ENCODE results near the gene IL10RB.
"Not testable (repeated sequence)": the region's sequence is repeated elsewhere in the genome, so short reads cannot be mapped to it uniquely, and the experiment has no call there.

Gene IL10RB

DNA sequence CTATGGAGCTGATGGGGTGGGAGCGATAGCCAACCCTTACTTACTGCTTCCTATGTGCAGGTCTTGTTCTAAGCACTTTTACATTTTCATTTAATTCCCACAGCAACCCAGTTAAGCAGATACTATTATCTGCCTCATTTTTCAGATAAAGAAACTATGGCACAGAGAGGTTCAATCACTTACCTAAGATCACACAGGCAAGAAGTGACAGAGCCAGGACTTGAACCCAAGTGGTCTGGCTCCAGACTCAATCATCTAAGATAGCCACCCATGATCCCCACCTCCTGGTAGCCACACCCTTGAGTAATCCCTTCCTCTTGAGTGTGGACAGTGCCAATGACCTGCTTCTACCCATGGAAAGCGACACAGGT is 35.5 kb downstream of the IL10RB start:
- no peak for DNase-seq (ENCODE audit: low read depth, low spot score)

DNA sequence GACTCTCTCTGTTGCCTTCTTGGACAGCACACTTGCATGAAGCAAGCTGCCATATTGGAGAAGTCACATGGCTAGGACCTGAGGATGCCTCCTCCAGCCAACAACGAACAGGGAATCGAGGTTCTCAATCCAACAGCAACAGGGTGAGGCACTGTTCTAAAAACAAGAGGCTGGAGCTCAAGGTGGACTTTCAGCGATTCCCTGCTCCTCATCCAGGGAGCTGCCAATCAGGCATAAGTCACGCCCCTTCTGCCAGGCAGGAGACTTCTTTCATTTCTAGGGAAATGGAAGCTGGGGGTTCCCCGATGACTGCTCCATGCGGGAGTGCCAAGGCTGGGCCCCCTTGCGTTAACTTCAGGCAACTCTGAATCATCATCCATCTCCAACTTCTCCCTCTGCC is 35.9 kb downstream of the IL10RB start:
- no peak for DNase-seq (ENCODE audit: low read depth, low spot score)

DNA sequence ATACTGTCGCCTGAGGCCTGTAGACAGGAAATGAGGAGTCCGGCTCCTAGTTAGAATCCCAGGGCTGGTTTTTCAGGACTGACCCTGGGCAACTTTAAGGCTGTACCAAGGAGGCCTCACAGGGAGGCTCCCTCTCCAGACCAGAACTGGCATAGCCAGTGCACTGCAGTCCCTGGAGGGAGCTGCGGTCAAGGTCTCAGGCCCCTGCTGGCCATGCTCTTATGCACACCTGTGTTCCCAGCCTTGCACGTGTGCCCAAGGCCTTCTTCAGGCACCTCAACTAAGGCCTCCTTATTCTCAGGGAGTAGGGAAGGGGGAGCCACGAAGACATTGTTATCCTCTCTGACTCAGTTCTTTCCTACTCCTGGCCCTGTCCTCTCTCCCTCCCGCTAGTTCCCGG is 36.6 kb downstream of the IL10RB start:
- DNase-seq (ENCODE audit: low read depth, low spot score) = no peak

DNA sequence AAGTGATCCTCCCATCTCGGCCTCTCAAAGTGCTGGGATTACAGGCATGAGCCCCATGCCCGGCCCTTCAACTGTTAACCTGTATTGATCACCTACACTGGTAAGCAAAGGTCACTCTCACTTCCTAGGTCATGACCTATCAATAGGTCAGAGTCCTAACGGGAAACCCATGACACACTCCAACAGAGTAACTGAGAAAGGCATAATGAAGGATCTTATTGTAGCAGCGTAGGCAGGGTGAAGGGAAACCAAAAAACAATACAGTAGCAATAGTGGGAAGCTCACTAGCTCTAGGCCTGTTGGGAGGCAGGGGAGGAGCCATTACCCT is 39.1 kb downstream of the IL10RB start:
- DNase-seq (ENCODE audit: low read depth, low spot score) = no peak

DNA sequence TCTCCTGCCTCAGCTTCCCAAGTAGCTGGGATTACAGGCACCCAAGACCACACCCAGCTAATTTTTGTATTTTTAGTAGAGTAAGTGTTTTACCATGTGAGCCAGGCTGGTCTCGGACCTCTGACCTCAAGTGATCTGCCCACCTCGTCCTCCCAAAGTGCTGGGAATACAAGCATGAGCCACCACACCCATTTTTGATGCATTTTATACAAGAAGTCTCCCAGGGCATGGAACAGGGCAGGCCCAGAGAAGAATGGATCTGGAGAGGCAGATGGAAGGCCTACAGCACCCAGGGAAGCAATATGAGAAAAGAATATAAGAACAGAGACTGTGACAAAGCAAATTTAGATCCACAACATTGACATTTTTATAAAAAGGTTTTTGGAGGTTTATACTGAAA is 39.8 kb downstream of the IL10RB start:
- no peak for DNase-seq (ENCODE audit: low read depth, low spot score)

DNA sequence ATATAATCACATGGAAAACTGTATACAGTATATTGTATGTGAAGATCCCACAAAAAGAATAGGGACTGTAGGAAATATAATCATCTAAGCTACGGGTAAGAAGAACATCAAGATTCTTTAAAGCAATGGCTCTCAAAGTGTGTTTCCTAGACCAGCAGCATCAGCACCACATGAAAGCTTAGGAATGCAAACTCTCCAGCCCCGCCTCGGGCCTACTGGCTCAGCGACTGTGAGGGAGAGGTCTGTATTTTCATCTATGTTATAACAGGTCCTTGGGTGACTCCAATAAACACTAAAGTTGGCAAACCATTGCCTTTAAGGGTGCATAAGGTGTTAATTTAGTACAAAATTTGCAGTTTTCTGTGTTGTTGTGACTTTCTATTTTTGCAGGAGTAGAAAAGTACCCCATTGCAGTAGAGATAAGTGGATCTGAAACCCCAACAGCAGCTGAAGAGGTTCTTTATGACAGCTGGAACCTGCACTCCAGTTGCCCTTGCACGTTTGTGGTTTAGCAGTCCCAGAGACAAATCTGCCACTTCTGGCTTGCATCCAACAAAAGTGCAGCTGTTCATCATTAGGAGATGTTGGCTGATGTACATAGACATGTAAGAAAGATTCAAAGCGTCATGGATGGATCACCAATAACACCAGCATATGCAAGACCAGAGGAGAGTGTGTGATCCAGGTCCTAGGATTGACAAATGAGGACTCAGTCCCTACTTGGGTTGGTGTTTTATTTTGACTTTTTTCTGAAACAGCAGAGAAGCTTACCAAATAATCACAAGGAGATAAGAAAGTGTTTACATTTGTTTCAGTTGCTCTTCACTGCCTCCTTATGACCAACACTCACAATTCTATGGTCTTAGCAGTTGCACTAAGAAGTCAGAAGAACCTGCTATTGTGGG is 42.7 kb downstream of the IL10RB start:
- no peak for DNase-seq (ENCODE audit: low read depth, low spot score)

DNA sequence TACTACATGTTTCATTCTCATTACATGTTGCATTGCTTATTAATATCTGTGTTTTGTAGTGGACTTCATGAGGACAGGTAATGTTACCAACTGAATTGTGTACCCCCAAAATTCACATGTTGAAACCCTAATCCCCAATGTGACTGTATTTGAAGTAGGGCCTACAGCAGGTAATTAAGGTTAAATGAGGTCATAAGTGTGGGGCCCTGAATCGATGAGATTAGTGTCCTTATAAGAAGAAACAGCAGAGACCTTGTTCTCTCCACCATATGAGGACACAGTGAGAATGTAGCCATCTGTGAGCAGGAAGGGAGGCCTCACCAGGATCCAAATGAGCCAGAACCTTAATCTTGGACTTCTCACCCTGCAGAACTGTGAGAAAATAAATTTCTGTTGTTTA is 43.6 kb downstream of the IL10RB start:
- no peak for DNase-seq (ENCODE audit: low read depth, low spot score)

DNA sequence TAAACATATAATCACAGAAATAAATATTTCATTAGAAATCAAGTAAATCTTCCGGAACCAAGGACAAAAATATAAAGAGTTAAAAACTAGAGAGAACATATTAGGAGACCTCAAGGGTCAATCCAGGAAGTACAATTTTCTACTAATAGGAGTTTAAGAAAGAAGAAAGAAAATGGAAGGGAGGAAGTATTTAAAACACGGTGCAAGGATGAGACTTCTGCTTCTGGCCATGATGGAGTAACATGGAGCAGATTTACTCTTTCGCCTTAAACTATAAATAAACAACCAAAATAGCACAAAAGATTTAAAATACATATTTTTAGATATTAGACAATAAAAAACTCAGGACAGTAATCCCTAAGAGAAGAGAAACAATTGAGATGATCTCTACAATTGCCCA is 46.0 kb downstream of the IL10RB start:
- no peak for DNase-seq (ENCODE audit: low read depth, low spot score)

DNA sequence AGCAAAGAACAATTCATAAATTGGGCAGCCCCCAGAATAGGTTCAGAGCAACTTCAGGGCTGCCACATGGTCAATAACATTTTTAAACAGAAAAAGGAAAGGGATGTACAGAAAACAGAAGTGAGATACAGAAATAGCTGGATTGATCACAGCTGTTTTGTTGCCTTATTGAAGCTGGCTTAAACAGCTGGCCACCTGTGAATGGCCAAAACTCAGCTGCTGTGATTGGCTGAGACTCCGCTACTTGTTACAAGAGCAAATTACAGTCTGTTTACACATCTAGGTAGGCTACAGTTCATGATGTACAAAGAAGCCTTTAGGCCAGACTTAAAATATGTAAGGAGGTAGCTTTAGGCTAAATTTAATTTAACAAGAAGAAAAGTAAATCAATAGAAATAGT is 47.0 kb downstream of the IL10RB start:
- no peak for DNase-seq (ENCODE audit: low read depth, low spot score)

DNA sequence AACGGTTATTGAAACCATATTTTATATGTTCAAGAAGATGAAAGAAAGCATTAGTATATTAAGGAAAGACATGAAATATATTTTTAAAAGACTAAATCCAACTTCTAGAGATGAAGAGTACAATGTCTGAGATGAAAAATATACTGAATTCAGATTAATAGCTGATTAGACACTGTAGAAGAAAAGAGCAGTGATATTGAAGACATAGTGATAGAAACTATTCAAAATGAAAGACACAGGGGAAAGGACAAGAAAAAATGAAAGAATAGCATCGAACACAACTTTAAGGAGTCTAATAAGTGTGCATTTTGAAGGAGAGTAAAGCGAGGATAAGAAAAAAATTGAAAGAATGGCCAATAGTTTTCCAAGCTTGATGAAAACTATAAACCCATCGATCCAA is 47.4 kb downstream of the IL10RB start:
- DNase-seq (ENCODE audit: low read depth, low spot score) = no peak

DNA sequence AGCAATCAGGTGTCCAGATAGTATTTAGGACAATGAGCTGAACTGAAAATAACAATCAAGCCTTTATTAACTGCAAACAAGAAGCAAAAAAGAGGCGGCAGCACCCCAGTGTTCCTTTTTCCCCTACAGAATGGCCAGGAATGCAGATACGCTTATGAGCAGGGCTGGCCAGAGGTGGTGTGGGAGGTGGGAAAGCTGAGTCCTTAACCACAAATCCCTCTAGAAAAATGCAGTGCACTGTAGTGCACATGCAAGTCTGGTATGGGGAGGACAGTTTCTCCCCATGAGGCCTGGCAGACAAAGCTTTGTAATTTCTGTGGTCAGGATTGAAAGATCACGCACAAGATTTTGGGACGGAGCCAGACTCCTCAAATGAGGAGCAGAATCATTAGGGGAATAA is 47.9 kb downstream of the IL10RB start:
- DNase-seq (ENCODE audit: low read depth, low spot score) = no peak

DNA sequence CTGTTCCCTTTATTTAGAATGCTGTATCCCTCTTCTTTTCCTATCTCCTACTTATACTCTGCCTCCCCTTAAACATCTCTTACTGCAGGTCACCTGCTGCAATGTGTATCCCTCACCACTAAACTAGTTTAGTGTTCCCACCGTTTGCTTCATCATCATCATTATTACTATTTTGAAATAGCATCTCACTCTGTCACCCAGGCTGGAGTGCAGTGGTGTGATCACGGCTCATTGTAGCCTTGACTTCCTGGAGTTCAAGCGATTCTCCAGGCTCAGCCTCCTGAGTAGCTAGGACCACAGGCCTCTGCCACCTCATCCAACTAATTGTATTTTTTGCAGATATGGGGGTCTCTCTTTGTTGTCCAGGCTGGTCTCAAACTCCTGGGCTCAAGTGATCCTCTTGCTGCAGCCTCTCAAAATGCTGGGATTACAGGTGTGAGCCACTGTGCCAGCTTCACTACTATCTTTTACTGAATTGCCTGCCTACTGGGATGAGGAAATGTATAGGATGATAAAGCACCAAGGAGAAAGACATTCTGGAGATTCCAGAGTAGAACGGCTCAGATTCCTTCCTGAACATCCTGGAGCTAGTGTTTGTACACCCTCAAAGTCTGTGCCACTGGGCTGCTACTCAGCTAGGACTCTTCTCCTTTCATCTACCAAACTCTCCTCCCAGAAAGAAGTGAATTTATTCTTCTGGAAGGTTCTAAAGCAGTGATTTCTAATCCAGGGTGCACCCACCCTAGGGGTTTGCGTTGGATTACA is 50.0 kb downstream of the IL10RB start:
- DNase-seq (ENCODE audit: low read depth, low spot score) = no peak

DNA sequence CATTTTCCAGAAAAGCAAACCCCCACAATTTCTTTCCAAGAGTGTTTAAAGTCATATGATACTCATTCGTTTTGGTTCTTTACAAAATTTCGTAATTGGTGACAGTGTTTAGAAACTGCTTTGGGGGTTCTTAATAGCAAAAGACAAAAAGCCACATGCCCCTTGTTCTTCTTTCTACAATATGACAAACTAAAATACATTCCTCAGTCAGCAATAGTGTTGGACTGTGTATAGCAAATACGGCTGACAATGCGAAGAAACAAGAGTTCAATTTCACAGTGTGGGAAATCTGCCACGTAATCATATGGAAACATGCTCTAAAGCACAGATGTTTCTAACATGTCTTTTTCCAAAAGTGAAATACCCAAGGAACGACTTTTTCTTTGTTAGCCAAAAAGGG is 51.0 kb downstream of the IL10RB start:
- DNase-seq (ENCODE audit: low read depth, low spot score) = no peak

DNA sequence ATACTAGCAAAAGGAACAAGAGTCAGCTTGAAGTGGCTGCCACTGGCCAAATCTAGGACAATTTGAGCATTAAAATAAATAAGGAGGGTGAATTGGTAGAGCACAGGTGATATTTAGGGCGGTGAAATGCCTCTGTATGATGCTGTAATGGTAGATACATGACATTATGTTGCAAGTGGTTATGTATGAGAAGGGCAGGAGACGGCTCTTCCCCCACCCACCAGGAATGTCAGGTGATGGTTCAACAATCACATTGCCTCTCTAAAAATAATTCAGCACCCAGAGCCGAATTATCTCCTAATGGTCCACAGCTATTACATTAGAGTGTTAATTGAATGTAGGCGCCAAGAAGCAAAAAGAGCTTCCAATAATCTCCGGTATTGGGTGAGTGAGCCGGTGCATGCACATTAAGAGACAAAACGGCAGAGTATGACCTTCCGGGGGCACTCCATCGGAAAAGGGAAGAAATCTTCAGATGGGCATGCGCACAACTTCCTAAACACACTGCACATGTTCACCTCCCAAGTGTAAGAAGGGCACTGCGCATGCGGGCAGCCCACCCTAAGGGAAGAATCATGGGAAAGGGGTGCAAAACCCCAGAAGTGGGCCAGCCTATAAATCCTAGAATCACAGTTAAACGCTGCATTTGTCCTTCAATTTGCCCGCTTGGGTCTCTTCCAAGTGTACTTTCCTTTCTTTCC is 51.8 kb downstream of the IL10RB start:
- DNase-seq (ENCODE audit: low read depth, low spot score) = no peak

DNA sequence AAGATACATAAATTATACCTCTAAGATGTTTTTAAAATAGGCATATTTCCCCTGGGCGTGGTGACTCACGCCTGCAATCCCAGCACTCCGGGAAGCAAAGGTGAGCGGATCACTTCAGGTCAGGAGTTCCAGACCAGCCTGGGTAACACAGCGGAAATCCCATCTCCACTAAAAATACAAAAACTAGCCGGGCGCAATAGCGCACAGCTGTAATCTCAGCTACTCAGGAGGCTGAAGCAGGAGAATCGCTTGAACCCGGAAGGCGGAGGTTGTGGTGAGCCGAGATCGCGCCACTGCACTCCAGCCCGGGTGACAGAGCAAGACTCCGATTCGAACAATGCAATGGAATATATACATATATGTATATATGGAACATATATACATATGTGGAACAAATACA is 54.8 kb downstream of the IL10RB start:
- DNase-seq (ENCODE audit: low read depth, low spot score) = not testable (repeated sequence)

DNA sequence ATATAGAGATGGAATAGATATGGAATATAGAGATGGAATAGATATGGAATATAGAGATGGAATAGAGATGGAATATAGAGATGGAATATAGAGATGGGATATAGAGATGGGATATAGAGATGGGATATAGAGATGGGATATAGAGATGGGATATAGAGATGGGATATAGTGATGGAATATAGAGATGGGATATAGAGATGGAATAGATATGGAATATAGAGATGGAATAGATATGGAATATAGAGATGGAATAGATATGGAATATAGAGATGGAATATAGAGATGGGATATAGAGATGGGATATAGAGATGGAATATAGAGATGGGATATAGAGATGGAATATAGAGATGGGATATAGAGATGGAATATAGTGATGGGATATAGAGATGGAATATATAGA is 57.4 kb downstream of the IL10RB start:
- not testable (repeated sequence) for DNase-seq (ENCODE audit: low read depth, low spot score)

DNA sequence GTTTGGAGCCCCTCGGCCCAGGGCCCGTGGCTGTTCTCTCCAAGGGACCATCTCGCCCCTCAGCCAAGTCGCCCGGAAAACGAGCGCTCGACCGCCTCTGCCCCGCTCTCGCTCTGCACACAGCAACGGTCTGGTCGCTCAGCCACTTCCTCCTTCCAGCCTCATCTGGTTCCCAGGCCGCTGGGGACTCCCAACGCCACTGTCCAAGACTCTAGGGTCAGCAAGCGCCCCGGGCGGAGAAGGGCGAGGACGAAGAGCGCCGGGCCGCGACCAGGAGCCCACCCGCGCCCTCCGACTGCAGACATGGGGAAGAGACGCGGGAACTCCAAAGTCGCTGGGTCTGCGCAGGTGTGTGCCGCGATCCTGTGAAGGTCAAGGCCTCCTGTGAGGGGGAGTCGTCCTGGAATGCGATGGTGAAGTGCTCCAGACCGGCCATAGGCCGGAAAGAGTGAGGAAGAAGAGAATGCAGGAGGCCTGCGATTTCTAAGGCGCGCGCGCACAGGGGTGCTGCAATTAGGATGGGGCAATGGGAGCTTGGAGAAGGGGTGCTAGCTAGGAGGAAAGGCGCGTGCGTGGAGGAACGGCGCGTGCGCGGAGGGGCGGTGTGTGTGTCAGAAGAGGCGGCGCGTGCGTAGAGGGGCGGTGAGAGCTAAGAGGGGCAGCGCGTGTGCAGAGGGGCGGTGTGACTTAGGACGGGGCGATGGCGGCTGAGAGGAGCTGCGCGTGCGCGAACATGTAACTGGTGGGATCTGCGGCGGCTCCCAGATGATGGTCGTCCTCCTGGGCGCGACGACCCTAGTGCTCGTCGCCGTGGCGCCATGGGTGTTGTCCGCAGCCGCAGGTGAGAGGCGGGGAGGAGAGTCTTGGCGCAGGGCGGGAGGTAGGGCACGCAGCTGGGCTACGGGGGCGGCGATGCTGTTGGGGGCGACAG is 58.4 kb downstream of the IL10RB start, which contains the start of gene IFNAR1:
Gene IFNAR1, plus strand, starts transcription at position 680 of the 931 bp plus-strand sequence. Its CDS starts 86 bp downstream, at position 766.
- DNase-seq (ENCODE audit: low read depth, low spot score) = peak; percentile 75

DNA sequence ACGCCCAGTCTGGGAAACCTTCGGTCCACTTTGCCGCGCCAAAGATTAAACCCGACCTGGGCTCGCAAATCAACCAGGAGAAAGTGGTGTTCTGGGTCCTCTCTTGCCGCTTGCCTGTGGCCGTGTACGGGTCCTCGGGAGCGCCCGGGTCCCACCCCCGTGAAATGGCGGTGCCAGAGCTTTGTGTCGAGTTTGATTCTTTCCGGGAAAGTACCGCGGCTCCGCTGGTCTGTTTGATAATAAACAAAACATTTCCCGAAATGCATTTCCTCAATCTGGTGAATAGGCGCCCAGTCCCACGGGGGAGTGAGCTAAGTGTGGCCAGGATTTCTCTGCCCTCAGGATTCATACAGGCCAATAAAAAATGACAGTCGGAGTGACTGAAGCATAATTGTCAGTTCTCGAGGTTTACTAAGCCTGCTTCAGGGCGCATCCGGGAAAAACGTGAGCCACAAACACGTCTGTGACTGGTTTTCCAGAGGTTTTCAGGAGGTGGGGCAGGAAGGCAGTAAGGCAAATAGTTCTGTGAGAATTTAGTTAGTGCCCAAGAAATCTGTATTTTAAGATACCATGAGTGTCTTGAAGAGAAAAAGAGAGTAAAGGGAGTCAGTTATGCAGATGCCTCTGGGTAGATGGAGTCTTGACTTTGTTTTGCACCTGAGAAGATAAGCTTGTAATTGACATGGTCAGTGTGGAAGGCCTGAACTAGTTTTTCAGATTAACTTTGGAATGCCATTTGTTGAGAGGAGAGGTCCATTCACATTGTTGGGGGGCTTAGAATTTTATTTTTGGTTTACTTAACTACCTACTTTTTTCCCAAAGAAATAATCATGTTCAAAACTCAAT is 59.3 kb downstream of the IL10RB start:
- no peak for DNase-seq (ENCODE audit: low read depth, low spot score)

DNA sequence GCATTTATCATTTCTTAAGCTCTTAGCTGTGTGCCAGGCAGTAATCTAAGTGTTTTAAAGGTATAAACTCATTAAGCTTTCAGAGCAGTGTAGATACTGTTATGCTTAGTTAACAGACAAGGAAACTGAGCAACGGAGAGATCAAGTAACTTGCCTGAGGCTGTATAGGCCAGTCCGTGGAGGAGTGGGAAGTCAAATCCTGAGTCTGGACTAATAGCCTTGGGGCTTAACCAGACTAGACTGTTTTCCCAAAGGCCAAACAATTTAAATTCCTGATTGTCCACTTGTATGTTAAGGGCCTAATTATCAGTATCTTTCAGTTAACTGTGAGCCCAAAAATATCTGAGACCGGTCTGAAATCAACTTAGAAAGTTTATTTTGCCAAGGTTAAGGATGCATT is 61.2 kb downstream of the IL10RB start:
- DNase-seq (ENCODE audit: low read depth, low spot score) = no peak

DNA sequence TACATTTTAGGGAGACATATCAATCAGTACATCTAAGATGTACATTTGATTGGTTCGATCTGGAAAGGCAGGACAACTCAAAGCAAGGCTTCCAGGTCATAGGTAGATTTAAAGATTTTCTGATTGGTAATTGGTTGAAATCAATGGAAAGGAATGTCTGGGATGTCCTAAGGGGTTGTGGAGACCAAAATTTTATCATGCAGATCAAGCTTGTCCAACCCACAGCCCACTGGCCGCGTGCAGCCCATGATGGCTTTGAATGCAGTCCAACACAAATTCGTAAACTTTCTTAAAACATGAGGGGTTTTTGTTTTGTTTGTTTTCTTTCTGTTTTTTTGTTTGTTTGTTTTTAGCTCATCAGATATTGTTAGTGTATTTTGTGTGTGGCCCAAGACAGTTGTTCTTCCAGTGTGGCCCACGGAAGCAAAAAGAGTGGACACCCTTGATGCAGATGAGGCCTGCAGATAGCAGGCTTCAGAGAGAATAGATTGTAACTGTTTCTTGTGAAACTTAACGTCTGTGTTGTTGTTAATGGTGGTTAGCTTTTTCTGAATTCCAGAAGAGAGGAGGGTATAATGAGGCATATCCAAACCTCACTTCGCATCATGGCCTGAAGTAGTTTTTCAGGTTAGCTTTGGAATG is 61.7 kb downstream of the IL10RB start:
- no peak for DNase-seq (ENCODE audit: low read depth, low spot score)
